ENCODE results near the gene IL21R.

Gene IL21R

DNA sequence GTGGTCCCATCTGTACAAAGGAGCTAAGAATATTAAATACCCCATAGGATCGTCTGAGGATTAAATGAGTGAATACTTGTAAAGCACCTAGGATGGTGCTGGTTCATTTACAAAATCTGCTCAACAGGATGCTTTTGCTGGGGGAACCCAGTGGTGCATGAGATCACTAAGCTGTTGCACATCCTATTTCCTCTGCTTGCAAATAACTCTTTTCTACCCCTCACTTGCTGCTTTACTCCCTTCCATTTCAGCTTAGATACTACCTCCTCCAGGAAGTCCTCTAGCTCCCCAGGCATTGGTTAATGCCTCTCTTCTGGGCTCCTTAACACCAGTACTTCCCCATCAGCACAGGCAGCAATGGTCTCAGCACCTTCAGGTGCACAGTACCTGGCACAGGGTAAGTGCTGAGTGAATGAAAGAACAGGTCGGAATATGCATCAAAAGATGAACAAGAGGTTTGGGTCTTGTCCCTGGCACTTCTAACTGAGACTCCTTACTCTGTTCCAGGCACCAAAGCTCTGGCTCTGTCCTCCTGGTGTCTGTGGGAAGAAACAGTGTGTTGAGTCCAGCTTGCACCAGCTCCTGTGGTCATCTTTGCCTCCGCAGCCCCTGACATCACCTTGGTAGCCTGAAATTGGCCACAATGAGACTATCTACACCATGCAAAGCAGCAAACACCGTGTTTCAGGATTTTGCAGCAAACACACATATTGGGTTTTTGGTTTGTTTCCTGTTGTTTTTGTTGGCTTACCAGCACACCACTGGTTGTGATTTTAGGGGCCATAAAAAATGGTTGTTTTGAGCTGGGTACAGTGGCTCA lies 24.1 kb upstream of the IL21R start:
- peak; percentile 50 for DNase-seq (ENCODE audit: low spot score)
- TF ChIP-seq, protein P1, sequence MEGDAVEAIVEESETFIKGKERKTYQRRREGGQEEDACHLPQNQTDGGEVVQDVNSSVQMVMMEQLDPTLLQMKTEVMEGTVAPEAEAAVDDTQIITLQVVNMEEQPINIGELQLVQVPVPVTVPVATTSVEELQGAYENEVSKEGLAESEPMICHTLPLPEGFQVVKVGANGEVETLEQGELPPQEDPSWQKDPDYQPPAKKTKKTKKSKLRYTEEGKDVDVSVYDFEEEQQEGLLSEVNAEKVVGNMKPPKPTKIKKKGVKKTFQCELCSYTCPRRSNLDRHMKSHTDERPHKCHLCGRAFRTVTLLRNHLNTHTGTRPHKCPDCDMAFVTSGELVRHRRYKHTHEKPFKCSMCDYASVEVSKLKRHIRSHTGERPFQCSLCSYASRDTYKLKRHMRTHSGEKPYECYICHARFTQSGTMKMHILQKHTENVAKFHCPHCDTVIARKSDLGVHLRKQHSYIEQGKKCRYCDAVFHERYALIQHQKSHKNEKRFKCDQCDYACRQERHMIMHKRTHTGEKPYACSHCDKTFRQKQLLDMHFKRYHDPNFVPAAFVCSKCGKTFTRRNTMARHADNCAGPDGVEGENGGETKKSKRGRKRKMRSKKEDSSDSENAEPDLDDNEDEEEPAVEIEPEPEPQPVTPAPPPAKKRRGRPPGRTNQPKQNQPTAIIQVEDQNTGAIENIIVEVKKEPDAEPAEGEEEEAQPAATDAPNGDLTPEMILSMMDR (IDR thresholded peaks at IDR 0.05; ENCODE audit: extremely low read depth, missing control alignments) = no peak

DNA sequence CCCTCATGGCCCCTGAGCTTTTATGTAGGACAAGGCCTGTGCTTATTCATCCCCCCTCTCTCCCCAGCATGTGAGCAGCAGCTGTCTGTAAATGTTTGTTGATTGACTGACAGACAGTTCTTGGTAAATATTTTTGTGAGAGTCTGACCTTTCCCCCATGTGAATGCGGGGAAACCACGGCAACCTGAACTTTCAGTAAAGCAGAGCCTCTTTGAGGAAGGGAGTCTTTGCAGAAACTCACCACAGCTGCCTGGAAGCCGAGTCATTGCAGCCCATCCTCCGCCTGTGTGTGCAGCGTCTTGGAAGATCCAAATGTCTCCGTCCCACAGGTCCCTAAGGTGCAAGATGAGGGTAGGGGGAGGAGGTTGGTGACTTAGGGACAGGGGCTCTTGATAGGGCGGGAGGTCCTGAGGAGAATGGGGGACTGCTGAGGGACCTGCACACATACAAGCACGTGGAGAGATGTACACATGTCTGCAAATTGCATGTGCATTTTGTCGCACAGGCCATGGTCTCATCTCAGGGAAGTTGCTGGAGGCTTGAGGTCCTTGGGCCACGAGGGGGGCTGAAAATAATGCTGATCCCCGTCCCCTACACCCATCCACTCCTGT lies 23.0 kb upstream of the IL21R start:
- DNase-seq (ENCODE audit: low spot score) = no peak
- TF ChIP-seq, protein P1 (IDR thresholded peaks at IDR 0.05; ENCODE audit: extremely low read depth, missing control alignments) = no peak

- DNase-seq (ENCODE audit: low spot score) = no peak
- TF ChIP-seq, protein P1 (IDR thresholded peaks at IDR 0.05; ENCODE audit: extremely low read depth, missing control alignments) = no peak
Observed at GRCh38 chr16:27379919-27380318, 22.1 kb upstream of the IL21R start.

GRCh38 chr16:27381236-27381635 lies 20.7 kb upstream of the IL21R start:
- no peak for DNase-seq (ENCODE audit: low spot score)
- TF ChIP-seq, protein P1 (IDR thresholded peaks at IDR 0.05; ENCODE audit: extremely low read depth, missing control alignments) = no peak

DNA sequence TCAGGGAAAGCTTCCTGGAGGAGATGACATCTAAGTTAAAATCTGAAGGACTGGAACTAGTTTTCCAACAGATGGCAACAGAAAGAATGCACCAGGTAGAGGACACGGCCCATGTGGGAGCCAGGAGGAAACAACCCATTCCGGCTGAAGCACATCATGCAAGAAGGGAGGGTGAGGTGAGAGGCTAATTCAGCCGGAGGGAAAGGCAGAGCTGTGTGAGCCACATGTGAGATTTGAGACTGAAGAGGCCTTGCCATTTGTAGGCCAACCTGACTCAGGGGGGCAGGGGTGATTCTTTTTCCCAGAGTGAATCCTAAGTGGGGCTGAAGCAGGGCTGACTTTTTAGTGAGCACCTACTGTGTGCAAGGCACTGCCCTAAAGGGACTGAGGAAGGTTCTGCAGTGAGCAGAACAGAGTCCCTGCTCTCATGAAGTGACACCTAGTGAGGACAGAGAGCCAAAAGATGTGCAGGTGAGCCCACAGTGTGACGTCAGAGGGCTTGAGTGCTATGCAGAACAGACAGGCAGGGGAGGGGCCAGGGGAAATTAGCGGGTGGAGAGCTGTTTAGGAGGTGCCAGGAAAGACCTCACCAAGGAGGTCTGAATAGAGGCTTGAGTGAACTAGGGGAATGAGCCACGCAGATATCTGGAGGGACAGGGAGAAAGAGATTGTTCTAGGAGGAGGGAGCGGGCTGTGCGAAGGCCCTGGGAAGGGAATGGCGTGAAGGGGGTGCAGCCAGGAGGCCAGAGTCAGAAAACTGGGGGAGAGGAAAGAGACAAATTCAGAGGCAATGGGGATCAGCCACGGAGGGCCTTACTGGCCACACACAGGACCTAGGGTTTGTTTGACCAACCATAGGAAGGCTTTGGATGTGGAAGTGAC lies 19.8 kb upstream of the IL21R start:
- DNase-seq (ENCODE audit: low spot score) = no peak
- TF ChIP-seq, protein P1 (IDR thresholded peaks at IDR 0.05; ENCODE audit: extremely low read depth, missing control alignments) = no peak

- no peak for DNase-seq (ENCODE audit: low spot score)
- TF ChIP-seq, protein P1 (IDR thresholded peaks at IDR 0.05; ENCODE audit: extremely low read depth, missing control alignments) = no peak
Observed at GRCh38 chr16:27383556-27384243, 18.3 kb upstream of the IL21R start.
